ENCODE results near the gene MTFP1. TPM values are rescaled to one million over a fixed set of nuclear protein-coding genes. Genes with fewer than 3 reads are reported as not detected.
"Not testable (repeated sequence)": the region's sequence is repeated elsewhere in the genome, so short reads cannot be mapped to it uniquely, and the experiment has no call there.

Gene MTFP1
- total RNA-seq, 6 experiments from 2014 or later = 4.2 to 30.1 (median 9.1) TPM

GRCh38 chr22:30460147-30460546 is 34.6 kb downstream of the MTFP1 start:
- DNase-seq (peak; percentile 71 to 93 (median 91)), ATAC-seq (peak; percentile 85 to 91 (median 86))
- H3K4me3 ChIP-seq = no peak overlapping the region
- 40% methylated on average over 1 of the region's 4 CpGs for WGBS (ENCODE audit: insufficient coverage, low coverage, low lambda C conversion rate, missing lambda C conversion rate)
- no peak overlapping the region for H3K27ac ChIP-seq
- no peaks in the 10 kb centered on the region for H3K36me3 ChIP-seq
- peaks cover 0 to 39% (median 10%) of the 10 kb centered on the region in 4 donors for H3K4me1 ChIP-seq
- no peaks in the 10 kb centered on the region for H3K9me3 ChIP-seq
- intact Hi-C loops (cut with DNase I) = no loop called here
- no peaks in the 10 kb centered on the region for H3K27me3 ChIP-seq
- TF ChIP-seq CTCF (IDR thresholded peaks at IDR 0.05) (no peak), POLR2A (IDR thresholded peaks at IDR 0.05) (no peak)

GRCh38 chr22:30460555-30460954 is 35.0 kb downstream of the MTFP1 start:
- H3K9me3 ChIP-seq; H3K4me3 ChIP-seq; H3K27ac ChIP-seq; intact Hi-C loops (cut with DNase I); H3K27me3 ChIP-seq; H3K36me3 ChIP-seq: not testable (repeated sequence)
- 15% methylated on average over 5 of the region's 6 CpGs for WGBS (ENCODE audit: insufficient coverage, low coverage, low lambda C conversion rate, missing lambda C conversion rate)
- DNase-seq = peak in 2 of 3 donors; percentile 66 to 75
- ATAC-seq = peak in 1 of 4 donors; percentile 67
- peaks cover 0 to 39% (median 10%) of the 10 kb centered on the region in 4 donors for H3K4me1 ChIP-seq

- Histone ChIP-seq H3K4me3 (no peak overlapping the region), H3K4me1 (peaks cover 0 to 14% (median 6%) of the 10 kb centered on the region in 4 donors), H3K36me3 (no peaks in the 10 kb centered on the region), H3K9me3 (no peaks in the 10 kb centered on the region), H3K27ac (no peak overlapping the region), H3K27me3 (no peaks in the 10 kb centered on the region)
- 30% methylated on average over 2 of the region's 2 CpGs for WGBS (ENCODE audit: insufficient coverage, low coverage, low lambda C conversion rate, missing lambda C conversion rate)
- TF ChIP-seq POLR2A (IDR thresholded peaks at IDR 0.05) = no peak
- intact Hi-C loops (cut with DNase I) = no loop called here
- no peak for DNase-seq
- ATAC-seq = no peak
These were observed 43.6 kb downstream of the MTFP1 start for GRCh38 chr22:30469165-30469564.

- no peaks in the 10 kb centered on the region for H3K36me3 ChIP-seq
- DNase-seq = no peak
- H3K27me3 ChIP-seq = no peaks in the 10 kb centered on the region
- no peaks in the 10 kb centered on the region for H3K9me3 ChIP-seq
- intact Hi-C loops (cut with DNase I) = loop anchor here in 1 of 2 donors (10.0 kb wide), 1 partner anchor 76 kb away; the partner anchor contains the start of gene SEC14L2
- 94% methylated on average over 2 of the region's 2 CpGs for WGBS (ENCODE audit: insufficient coverage, low coverage, low lambda C conversion rate, missing lambda C conversion rate)
- no peak for ATAC-seq
- TF ChIP-seq POLR2A (IDR thresholded peaks at IDR 0.05) (no peak), CTCF (IDR thresholded peaks at IDR 0.05) (no peak)
- H3K4me3 ChIP-seq = no peak overlapping the region
- no peak overlapping the region for H3K27ac ChIP-seq
- peaks cover 0 to 14% (median 6%) of the 10 kb centered on the region in 4 donors for H3K4me1 ChIP-seq
These were observed 45.1 kb downstream of the MTFP1 start for GRCh38 chr22:30470655-30471054.

GRCh38 chr22:30471616-30472318 is 46.2 kb downstream of the MTFP1 start, which contains the start of gene SEC14L3:
TSS of gene SEC14L3 (minus strand) at chr22:30472017. CDS start at chr22:30471958, 59 bp downstream.
- no peak within 1 kb of the TSS for H3K4me3 ChIP-seq
- peak within 1 kb of the TSS in 1 of 3 donors; percentile 15 for H3K27ac ChIP-seq
- intact Hi-C loops (cut with DNase I) = loop anchor here in 1 of 2 donors (10.0 kb wide), 1 partner anchor 77 kb away; the partner anchor contains the start of gene SEC14L2
- no peaks in the 10 kb centered on the region for H3K27me3 ChIP-seq
- WGBS (ENCODE audit: insufficient coverage, low coverage, low lambda C conversion rate, missing lambda C conversion rate) = 7% methylated on average over 4 of the region's 13 CpGs
- ATAC-seq (peak; percentile 75 to 87 (median 83)), DNase-seq (peak; percentile 54 to 90 (median 89))
- TF ChIP-seq CTCF (IDR thresholded peaks at IDR 0.05) (no peak), POLR2A (IDR thresholded peaks at IDR 0.05) (no peak)
- no peaks in the 10 kb centered on the region for H3K9me3 ChIP-seq
- H3K36me3 ChIP-seq = no peaks in the 10 kb centered on the region
- peaks cover 0 to 14% (median 6%) of the 10 kb centered on the region in 4 donors for H3K4me1 ChIP-seq
